A673 (cell line): ENCODE measurements around the gene ACVR2B.

Experiments
- EZH2 ChIP-seq: fragments of 200-600 bp; sonication (generic); IDR thresholded peaks from 2 replicates; pipeline ENCODE4 v1.6.1; 2017; ENCODE audit warnings: borderline replicate concordance, low read depth, mild to moderate bottlenecking, mixed read lengths, antibody characterized with exemption, low read length; ENCODE audit not compliant: poor library complexity, severe bottlenecking
- TF ChIP-seq, protein P1 (sequence below): fragments of 300-800, 200-600 bp; sonication (generic); conservative IDR thresholded peaks from 2 replicates; pipeline ENCODE4 v1.5.1; 2017; ENCODE audit warnings: low read depth, mild to moderate bottlenecking, antibody characterized with exemption, low read length, moderate library complexity, mixed read lengths

DNA sequence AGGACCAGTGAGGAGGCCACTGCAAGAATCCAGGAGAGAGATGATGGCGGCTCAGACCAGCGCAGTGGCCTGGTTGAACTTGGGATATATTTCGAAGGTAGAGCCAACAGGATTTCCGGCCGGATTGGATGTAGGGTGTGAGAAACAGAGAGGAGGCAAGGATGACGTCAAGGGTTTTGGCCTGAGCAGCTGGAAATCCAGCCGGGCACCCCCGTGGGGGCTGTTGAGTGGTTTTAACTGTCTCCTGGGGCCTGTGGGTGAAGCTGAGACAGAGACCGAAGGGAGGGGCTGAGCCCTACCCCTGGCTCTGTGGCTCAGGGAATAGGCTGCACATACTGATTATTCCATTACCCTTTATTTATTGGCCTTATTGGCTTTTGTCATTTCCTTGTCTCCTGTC is 88.1 kb downstream of the ACVR2B start:
- TF ChIP-seq, protein P1, sequence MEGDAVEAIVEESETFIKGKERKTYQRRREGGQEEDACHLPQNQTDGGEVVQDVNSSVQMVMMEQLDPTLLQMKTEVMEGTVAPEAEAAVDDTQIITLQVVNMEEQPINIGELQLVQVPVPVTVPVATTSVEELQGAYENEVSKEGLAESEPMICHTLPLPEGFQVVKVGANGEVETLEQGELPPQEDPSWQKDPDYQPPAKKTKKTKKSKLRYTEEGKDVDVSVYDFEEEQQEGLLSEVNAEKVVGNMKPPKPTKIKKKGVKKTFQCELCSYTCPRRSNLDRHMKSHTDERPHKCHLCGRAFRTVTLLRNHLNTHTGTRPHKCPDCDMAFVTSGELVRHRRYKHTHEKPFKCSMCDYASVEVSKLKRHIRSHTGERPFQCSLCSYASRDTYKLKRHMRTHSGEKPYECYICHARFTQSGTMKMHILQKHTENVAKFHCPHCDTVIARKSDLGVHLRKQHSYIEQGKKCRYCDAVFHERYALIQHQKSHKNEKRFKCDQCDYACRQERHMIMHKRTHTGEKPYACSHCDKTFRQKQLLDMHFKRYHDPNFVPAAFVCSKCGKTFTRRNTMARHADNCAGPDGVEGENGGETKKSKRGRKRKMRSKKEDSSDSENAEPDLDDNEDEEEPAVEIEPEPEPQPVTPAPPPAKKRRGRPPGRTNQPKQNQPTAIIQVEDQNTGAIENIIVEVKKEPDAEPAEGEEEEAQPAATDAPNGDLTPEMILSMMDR, result no peak
- TF ChIP-seq EZH2, result no peak
